ENCODE results near the gene RSPRY1. TPM values are rescaled to one million over a fixed set of nuclear protein-coding genes. Genes with fewer than 3 reads are reported as not detected.

RSPRY1 gene
- total RNA-seq, 1 experiment from 2014 or later: 24.9 TPM

GRCh38 chr16:57260294-57260929 is 74.3 kb downstream of the RSPRY1 start:
- no peak overlapping the region for H3K4me3 ChIP-seq (replicated peaks in 1 of 2; ENCODE audit: low read depth in 1 of 2, low read length in 2 of 2)
- H2AFZ ChIP-seq (ENCODE audit: low read depth, low read length, poor library complexity, severe bottlenecking): no peak overlapping the region
- no peak overlapping the region for H3K4me2 ChIP-seq (ENCODE audit: low read length)
- intact Hi-C loops (cut with micrococcal nuclease): no loop called here
- no TSS peak for BruUV-seq (replicated peaks)
- DNase-seq (ENCODE audit: low read depth, low spot score) (no peak), ATAC-seq (0 out of 2 replicates have a peak, but pooled peaks have one; percentile 36)
- ChIA-PET CTCF (no interaction called here), POLR2A (interaction anchor here (0.9 kb wide), 1 partner anchor 15 kb away, joined by 3 read pairs; the partner anchor contains the start of gene ARL2BP), RAD21 (ENCODE audit: low non-redundant PET in 1 of 2, low total read pairs in 2 of 2, uncharacterized antibody in 2 of 2, unreplicated experiment in 2 of 2) (interaction anchor here in 1 of 2 experiments (0.7 kb wide), 1 partner anchor 34 kb away, joined by 3 read pairs; no protein-coding TSS in a partner anchor)
- no peaks in the 10 kb centered on the region for H4K20me1 ChIP-seq (ENCODE audit: insufficient read depth)
- TF ChIP-seq SP1 (IDR thresholded peaks at IDR 0.05; ENCODE audit: low read depth): no peak
- no peak for TF ChIP-seq JUND (IDR thresholded peaks at IDR 0.05)
- TF ChIP-seq SIN3A (IDR thresholded peaks at IDR 0.05; ENCODE audit: low read depth): no peak
- TF ChIP-seq ZNF274 (IDR thresholded peaks at IDR 0.05; ENCODE audit: low read depth, low read length): no peak
- TF ChIP-seq FOSL1 (IDR thresholded peaks at IDR 0.05; ENCODE audit: low read depth): no peak
- no peak for TF ChIP-seq ZFX (IDR thresholded peaks at IDR 0.05)
- no peak for TF ChIP-seq EZH2 (IDR thresholded peaks at IDR 0.05)
- TF ChIP-seq RAD21 (IDR thresholded peaks at IDR 0.05; ENCODE audit: low read depth): no peak
- TF ChIP-seq POLR2A (IDR thresholded peaks at IDR 0.05; ENCODE audit: borderline replicate concordance, extremely low read depth, insufficient read depth, insufficient read length): no peak
- no peak for TF ChIP-seq EZH2phosphoT487 (IDR thresholded peaks at IDR 0.05; ENCODE audit: borderline replicate concordance)
- TF ChIP-seq YY1 (IDR thresholded peaks at IDR 0.05; ENCODE audit: extremely low read depth, insufficient replicate concordance, low read depth, low read length): no peak
- TF ChIP-seq POLR2AphosphoS5 (IDR thresholded peaks at IDR 0.05; ENCODE audit: low read depth, low read length): no peak
- TF ChIP-seq CEBPB (IDR thresholded peaks at IDR 0.05; ENCODE audit: low read depth): no peak
- no peak for TF ChIP-seq CBX3 (IDR thresholded peaks at IDR 0.05; ENCODE audit: low read depth)
- TF ChIP-seq REST (IDR thresholded peaks at IDR 0.05; ENCODE audit: low read depth): no peak
- H3K36me3 ChIP-seq (ENCODE audit: control insufficient read depth in 1 of 2, insufficient read depth in 2 of 2, low read length in 2 of 2): no peaks in the 10 kb centered on the region
- no peaks in the 10 kb centered on the region for H3K27me3 ChIP-seq (ENCODE audit: insufficient read depth, low read length)
- H3K4me1 ChIP-seq (ENCODE audit: control insufficient read depth in 1 of 2, insufficient read depth in 2 of 2, low read length in 2 of 2): peaks cover 0 to 8% of the 10 kb centered on the region in 2 experiments; a peak in 1 of 4 replicates
- H3K9me2 ChIP-seq (ENCODE audit: insufficient read depth): no peaks in the 10 kb centered on the region
- no peaks in the 10 kb centered on the region for H3K9me3 ChIP-seq (ENCODE audit: control insufficient read depth in 1 of 2, insufficient read depth in 1 of 2, low read depth in 1 of 2, low read length in 2 of 2)
- no peak overlapping the region for H3K9ac ChIP-seq (ENCODE audit: low read length)
- H3K27ac ChIP-seq (ENCODE audit: low read depth, low read length): no peak overlapping the region
- no peaks in the 10 kb centered on the region for H3K79me2 ChIP-seq (ENCODE audit: insufficient read depth, low read length)

Data from HCT116 (cell line).